Measurements from ENCODE around the gene PRKCE.

GRCh38 chr2:45786030-45786835, 134.8 kb downstream of the PRKCE start:
- TF ChIP-seq CTCF (conservative IDR thresholded peaks at IDR 0.05 in 1 of 2, IDR thresholded peaks at IDR 0.05 in 1 of 2; ENCODE audit: low read depth in 1 of 2, low read length in 2 of 2) (no peak), EZH2 (IDR thresholded peaks at IDR 0.05; ENCODE audit: low read length, missing control alignments) (no peak)

All from fibroblast of lung (primary cell).